BJ (cell line): ENCODE results near the gene MUC2. TPM values are rescaled to one million over a fixed set of nuclear protein-coding genes. Genes with fewer than 3 reads are reported as not detected.

Experiments
- CTCF ChIA-PET: fragments of 350-600 bp; formaldehyde crosslinking; extraction: SDS; loops from one replicate; lab custom pipeline; 2021; ENCODE audit warnings: antibody characterized with exemption, inconsistent platforms; lab: Yijun Ruan, JAX
- POLR2A ChIA-PET: fragments of 300-600 bp; sonication (Branson Sonifier 250); formaldehyde crosslinking; extraction: SDS; loops from one replicate; lab custom pipeline; 2021; ENCODE audit warnings: antibody characterized with exemption; lab: Charles Lee
- DNase-seq: peaks from one replicate; pipeline ENCODE4 v3.0.0-alpha.2; 2011; ENCODE audit warnings: low read depth
- H3K27me3 ChIP-seq: 2 replicates; pipeline ENCODE4 v1.6.0; 2011; ENCODE audit warnings: low read length; ENCODE audit not compliant: control insufficient read depth, insufficient read depth
- H3K36me3 ChIP-seq: 2 replicates; pipeline ENCODE4 v1.5.1; 2011; ENCODE audit warnings: low read length; ENCODE audit not compliant: control insufficient read depth, insufficient read depth
- H3K4me3 ChIP-seq: 2 replicates; pipeline ENCODE4 v1.5.1; 2011; ENCODE audit warnings: low read depth, mild to moderate bottlenecking, control low read depth, low read length
- polyA plus RNA-seq: library from polyadenylated mRNA; depleted of rRNA; stranded (reverse); fragments of >200 nt; gene quantifications from 2 replicates; pipeline ENCODE4 v1.2.3, GENCODE V29; 2011
- TF ChIP-seq, protein P1 (sequence below): IDR thresholded peaks from 2 replicates; pipeline ENCODE4 v1.5.1; 2011; ENCODE audit warnings: low read depth, mild to moderate bottlenecking, control low read depth, inconsistent platforms, low read length, moderate library complexity; ENCODE audit not compliant: insufficient read depth

MUC2 gene
- polyA plus RNA-seq, 1 experiment = not detected

DNA sequence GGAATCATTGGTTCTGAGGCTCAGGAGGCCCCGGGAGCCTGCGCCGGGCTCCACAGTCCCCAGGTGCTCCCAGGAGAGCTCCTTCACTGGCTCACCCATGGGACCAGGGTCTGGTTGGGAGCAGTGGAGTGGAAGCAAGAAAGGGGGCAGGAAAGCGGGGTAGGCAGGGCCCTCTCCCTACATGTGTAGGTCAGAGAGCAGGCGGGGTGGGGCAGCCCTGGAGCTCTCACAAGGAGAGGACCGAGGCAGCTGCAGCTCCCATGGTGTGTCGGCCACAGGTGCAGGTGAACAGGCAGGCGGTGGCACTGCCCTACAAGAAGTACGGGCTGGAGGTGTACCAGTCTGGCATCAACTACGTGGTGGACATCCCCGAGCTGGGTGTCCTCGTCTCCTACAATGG lies 28.3 kb downstream of the MUC2 start:
- ChIA-PET CTCF (no interaction called here), POLR2A (no interaction called here)
- H3K36me3 ChIP-seq = no peaks in the 10 kb centered on the region
- H3K27me3 ChIP-seq = no peaks in the 10 kb centered on the region
- H3K4me3 ChIP-seq = no peak overlapping the region
- no peak for DNase-seq
- TF ChIP-seq, protein P1, sequence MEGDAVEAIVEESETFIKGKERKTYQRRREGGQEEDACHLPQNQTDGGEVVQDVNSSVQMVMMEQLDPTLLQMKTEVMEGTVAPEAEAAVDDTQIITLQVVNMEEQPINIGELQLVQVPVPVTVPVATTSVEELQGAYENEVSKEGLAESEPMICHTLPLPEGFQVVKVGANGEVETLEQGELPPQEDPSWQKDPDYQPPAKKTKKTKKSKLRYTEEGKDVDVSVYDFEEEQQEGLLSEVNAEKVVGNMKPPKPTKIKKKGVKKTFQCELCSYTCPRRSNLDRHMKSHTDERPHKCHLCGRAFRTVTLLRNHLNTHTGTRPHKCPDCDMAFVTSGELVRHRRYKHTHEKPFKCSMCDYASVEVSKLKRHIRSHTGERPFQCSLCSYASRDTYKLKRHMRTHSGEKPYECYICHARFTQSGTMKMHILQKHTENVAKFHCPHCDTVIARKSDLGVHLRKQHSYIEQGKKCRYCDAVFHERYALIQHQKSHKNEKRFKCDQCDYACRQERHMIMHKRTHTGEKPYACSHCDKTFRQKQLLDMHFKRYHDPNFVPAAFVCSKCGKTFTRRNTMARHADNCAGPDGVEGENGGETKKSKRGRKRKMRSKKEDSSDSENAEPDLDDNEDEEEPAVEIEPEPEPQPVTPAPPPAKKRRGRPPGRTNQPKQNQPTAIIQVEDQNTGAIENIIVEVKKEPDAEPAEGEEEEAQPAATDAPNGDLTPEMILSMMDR = no peak

GRCh38 chr11:1103401-1104360 lies 29.0 kb downstream of the MUC2 start:
- ChIA-PET CTCF (no interaction called here), POLR2A (no interaction called here)

DNA sequence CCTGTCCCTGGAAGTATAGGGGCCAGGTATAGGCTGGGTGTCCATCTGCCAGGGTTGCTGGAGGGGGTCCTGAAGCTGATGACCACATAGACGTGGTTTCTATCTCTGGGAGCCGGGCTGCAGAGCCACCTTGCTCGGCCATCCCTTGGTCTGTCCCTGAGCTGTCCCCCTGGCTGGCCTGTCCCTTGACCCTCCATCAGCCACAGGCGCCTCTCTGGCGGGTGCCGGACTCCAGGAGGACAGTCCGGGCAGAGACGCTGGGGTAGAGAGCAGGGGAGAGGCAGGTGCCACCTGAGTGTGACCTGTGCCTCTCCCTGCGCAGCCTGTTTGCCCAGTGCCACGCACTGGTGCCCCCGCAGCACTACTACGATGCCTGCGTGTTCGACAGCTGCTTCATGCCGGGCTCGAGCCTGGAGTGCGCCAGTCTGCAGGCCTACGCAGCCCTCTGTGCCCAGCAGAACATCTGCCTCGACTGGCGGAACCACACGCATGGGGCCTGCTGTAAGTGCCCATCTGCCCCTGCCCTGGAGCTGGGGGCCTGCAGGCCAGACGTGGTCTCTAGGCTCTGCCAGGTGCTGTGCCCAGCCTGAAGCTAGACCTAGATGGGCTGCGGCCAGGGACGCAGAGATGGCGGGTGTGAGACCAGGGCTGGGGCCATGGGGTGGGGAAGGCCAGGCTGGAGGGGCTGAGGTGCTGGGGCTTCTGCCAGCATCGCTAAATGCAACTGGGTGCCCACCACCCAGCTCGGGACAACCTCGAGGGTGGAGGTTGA lies 29.9 kb downstream of the MUC2 start:
- no peaks in the 10 kb centered on the region for H3K36me3 ChIP-seq
- H3K4me3 ChIP-seq = no peak overlapping the region
- ChIA-PET POLR2A (no interaction called here), CTCF (interaction anchor here (0.5 kb wide), 1 partner anchor 469 kb away, joined by 3 read pairs; no protein-coding TSS in a partner anchor)
- DNase-seq = no peak
- TF ChIP-seq, protein P1 = no peak
- no peaks in the 10 kb centered on the region for H3K27me3 ChIP-seq

More at GRCh38 chr11:1103401-1104360, 29.0 kb downstream of the MUC2 start:
- TF ChIP-seq, protein P1 = no peak
- Histone ChIP-seq H3K4me3 (no peak overlapping the region), H3K36me3 (no peaks in the 10 kb centered on the region), H3K27me3 (no peaks in the 10 kb centered on the region)
- no peak for DNase-seq

- POLR2A ChIA-PET = no interaction called here
- CTCF ChIA-PET = interaction anchor here (0.5 kb wide), 1 partner anchor 468 kb away, joined by 3 read pairs; no protein-coding TSS in a partner anchor
- H3K36me3 ChIP-seq = no peaks in the 10 kb centered on the region
- no peak for DNase-seq
- H3K4me3 ChIP-seq = no peak overlapping the region
- no peaks in the 10 kb centered on the region for H3K27me3 ChIP-seq
- TF ChIP-seq, protein P1 = no peak
Measured at GRCh38 chr11:1105183-1105565, 30.5 kb downstream of the MUC2 start.

DNA sequence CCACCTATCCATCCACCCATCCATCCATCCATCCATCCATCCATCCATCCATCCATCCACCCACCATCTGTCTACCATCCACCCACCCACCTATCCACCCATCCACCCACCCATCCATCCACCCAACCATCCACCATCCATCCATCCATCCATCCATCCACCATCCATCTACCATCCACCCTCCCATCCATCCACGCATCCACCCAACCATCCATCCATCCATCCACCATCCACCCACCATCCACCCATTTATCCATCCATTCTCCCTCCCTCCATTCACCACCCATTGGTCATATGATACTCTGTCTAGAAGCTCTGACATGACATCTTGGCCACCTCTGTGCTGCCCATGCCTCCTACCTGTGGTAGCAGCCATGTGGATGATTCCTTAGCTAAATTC lies 31.7 kb downstream of the MUC2 start:
- TF ChIP-seq, protein P1 = no peak
- no peak for DNase-seq
- CTCF ChIA-PET = interaction anchor here (1.3 kb wide), 1 partner anchor 10 kb away, joined by 5 read pairs; no protein-coding TSS in a partner anchor
- H3K4me3 ChIP-seq = no peak overlapping the region
- no peaks in the 10 kb centered on the region for H3K27me3 ChIP-seq
- no peaks in the 10 kb centered on the region for H3K36me3 ChIP-seq
- POLR2A ChIA-PET = no interaction called here
